ELR (cell line): Measurements from ENCODE around the gene FARS2.

Experiments
- DNase-seq: peaks from one replicate; pipeline ENCODE4 v3.0.0-alpha.2; 2015; ENCODE audit warnings: low read depth

FARS2 gene

DNA sequence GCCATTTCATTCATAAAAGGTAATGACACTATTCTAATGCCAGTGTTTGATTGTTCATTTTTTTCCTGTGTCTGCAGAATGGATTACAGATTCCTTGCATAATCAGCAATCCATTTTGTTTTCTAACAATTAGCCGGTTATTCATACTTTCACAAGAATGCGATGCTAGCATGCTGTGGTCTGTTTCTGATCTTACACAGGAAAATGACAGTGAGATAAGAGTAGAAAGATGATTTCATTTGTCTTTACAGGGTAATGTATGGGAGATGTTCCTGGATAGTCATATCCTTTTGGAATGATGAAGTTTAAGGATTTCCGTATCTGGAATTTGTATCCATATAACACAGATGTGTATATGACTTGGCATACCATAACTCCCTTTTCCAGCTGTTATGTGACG, 207.3 kb downstream of the FARS2 start:
- peak; percentile 13 for DNase-seq

DNA sequence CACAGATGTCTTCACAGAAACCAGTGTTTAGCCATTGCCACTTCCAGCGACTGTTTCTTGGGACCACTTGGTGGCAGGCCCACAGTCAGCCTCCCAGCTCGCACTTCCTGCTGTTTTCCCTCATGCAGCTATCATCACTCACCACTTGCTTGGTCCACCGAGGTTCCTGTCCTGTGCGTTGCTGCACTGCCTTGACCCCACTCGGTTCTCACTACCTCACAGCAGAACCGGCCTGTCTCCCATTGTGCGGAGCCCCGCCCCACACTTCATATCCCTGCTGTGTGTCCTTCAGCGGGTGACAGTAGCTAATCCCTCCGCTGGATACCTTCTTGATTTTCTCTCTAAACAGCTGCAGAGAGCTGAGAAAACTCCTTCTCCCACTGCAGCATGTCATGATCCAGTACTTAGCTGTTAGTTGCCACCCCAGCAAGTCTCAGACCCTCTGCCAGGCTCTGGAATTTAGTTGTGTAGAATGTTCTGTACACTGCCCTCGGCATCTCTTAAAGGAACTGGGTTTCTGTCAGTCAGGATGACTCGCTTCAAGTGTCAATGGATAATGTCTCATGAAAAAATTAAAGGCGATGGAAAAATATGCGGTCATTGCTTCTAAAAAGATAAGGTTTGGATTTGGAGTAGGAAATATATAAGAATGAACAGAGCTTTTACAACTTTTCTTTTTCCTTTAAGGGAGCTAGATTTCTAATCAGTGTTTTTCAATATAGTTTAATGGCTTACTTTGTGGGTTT, 208.0 kb downstream of the FARS2 start:
- no peak for DNase-seq

DNA sequence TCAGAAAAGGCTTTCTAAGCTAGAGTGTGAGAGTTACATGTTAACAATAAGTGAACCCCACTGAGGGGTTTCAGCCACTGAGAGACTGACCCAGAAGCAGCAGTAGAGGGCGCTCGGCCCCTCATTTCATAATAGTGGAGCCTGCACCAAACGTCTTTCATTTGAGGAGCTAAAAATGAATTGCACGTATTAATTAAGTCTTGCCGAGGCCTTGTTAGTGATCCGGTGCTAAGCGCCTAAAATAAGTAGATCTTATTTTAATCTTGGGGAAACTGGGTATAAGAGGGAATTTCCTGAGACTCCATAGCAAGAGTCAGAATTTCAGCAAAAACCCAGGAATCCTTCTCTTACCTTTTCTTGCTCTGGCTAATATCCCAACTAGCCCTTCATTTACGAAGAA, 209.7 kb downstream of the FARS2 start:
- peak; percentile 73 for DNase-seq

DNA sequence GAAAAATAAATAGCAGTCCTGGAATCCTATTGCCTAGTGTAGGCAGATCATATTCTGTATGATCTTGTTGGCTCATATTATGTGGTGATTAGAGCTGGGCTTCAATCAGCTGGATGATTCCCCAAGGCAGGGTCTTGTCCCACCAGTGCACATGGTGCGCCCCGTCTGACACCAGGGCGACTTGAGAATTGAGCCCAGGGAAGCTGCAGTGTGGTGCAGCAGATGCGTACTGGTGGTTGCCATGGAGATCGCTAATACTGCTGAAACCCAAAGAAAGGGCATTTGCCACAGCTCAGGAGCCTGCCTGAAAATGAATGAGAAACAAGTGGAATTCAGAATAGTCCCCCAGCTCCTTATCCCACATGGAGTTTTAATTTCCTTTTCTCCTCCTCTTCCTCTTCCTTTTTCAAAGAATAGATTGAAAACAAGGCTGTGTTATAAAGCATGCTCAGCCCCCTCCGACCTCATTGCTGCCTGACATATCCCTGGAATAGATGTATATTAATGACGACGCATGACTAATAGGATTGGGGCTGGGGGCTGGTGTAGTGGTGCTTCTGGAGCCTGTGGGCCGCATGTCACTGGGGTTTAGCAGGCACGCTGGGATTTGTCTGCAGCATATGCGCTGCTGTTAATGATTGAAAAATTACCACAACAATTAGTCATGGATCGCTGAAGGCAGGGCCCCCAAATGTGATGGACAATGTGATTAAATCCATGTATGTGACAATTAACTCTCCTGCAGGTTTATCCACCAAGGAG, 210.5 kb downstream of the FARS2 start:
- DNase-seq, result no peak

DNA sequence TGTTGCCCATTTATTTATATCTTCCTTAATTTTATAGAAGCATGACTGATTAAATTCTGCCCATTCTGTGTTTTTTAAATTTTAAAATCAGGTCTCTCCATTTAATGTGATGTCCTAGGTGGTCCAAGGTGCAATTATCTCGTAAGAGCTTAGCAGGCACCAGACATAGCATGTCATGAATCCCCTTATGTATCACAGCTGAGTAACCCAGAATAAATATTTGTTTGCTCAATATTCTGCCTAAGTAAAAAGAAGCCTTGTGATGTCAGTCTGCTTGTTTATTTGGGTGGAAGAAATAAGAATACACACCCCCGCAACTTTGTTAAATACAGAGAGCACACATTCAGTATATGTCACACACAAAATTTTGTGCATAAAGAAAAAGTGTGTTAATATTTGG, 211.3 kb downstream of the FARS2 start:
- no peak for DNase-seq

DNA sequence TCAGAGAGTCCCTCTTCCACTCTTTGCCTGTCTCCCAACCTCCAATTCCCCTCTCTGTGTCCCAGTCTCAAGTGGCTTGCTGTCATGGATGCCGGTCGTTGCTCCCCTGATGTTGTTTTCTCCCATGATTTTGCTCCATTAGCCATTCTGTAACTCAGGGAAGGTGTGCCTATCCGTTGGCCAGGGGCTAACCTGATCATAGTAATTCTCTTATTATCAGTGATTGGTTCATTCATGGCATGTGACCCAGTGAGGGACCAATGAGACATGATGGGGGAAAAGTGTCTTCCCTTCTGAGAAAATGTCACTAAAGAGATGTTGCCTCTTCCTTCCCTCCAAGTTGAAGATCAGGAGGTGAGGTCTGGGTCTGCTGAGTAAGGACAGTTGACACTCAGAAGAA, 214.5 kb downstream of the FARS2 start:
- DNase-seq, result no peak

DNA sequence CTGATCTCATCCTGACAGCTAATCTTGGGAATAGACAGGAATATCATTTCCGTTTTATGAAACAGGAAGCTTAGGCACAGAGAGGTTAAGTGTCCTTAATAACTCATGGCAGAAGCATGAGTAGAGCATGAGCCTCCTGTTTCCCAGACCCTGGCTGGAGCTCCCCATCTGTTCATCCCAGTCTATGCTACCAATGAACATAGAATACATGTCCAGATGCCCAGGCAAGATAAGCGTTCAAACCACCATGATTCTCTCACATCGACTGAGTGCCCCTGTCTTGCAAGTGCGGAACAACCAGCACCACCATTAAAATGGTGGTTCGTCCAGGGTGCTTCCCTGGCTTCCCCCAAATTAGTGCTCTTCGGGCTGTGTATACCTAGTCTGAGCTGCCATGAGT, 217.1 kb downstream of the FARS2 start:
- no peak for DNase-seq

DNA sequence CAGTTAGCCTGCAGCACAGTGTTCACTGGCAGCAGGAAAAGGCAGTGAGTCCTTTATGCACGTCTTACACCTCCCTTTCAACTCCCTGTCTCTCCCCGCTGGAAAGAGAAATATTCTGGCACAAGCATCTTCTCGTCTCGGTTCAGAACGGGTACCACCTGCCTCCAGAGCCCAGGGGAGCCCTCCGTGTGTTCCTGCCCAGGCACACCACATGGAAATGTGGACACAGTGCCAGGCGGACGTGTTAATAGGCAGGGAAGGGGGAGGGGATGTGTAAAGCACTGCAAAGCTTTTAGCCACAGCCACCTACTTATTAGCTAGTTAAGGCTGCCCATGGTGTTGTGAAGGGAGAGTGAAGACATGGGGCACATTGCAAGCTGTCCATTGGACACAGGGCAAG, 219.7 kb downstream of the FARS2 start:
- DNase-seq, result no peak

DNA sequence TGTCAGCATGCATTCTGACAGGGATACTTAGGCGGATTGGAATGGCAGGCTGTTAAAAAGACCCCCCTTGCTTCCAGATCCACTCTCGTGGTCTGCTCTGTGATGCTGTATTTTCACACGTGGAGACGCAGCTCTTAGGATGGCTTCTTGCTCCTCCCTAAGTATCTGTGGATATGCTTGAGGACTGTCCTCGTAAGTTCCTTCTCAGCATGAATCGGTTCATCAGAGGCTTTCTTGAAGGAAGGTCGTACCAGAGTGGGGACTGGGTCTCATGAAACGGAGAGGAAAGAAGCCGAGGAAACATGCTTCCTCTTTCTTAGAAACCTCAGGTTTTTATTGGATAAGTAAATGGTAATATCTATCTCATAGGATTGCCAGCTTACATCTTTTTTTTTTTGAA, 220.4 kb downstream of the FARS2 start:
- DNase-seq, result no peak

DNA sequence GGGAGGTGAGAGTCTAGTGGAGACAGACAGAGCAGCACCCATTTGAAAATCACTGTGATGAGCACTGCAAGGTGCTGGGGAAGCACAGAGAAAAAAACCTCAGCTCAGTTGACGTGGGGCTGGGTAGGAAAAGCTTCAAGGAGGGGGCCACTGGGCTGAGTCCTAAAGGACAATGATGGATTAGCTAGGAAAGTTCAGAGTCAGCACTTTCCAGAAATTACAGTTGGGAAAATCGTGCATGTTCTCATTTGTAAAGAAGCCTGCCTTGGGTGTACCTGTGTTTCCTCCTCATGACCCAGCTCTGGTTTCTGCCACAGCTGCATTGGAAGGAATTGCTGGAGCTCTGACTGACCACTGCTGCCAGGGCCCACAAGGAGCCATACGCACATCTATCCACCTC, 221.3 kb downstream of the FARS2 start:
- no peak for DNase-seq

DNA sequence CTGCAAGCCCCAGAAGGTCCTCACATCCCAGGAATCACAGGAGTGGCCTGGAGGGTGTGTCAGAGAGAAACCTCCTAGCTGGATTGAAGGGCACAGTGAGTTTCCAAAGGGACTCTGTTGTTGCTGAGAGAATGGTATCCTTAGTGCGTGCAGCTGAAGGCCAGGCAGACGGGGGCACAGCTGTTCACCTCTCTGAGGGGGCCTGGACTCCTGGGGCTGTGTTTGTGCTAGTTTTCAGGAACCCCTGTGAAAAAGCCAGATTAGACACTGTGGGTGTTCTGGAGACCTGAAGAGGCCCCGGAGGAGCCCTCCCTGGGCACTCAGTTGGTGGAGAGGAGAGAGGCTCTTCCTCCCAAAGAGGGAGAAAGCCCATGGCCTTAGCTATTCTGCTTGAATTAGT, 223.4 kb downstream of the FARS2 start:
- no peak for DNase-seq

DNA sequence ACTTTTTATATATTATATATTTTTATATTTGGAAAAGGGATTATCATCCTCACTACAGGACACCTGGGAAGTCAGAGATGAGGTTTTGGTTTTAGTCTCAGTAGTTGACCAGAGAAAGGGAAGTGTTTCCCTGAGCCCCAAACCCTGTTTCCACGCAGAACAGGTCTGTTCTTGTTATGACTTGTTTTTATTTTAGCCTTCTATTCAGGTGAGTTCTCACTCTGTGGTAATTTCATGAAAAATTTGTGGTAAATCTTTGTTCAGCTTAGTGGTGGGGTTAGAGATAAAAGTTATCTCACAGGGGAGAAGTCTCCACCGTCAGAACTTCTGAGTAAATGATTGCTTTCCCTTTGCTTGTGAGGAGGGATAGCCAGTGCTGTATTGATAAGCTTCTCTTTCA, 224.9 kb downstream of the FARS2 start:
- no peak for DNase-seq

DNA sequence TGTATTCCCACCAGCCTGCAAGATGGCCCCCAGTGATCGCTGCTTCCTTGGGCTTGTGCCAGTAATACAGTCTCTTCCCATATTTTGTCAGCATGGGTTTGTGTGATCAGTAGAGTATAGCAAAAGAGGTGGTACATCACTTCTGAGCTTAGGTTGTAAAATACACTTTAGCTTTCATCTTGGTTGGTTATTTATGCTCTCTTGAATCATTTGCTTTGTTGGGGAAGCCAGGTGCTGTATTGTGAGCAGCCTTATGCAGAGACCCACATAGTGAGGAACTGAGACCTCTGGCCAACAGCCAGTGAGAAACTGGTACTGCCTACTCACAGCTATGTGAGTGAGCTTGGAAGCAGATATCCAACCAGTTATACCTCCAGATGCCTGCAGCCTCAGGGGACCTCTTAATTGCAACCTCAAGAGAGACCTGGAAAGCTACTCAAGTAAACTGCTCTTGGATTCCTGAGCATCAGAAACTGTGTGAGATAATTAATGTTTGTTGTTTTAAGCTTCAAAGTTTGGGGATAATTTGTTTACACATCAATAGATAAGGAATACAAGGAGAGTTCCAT, 229.3 kb downstream of the FARS2 start:
- no peak for DNase-seq

DNA sequence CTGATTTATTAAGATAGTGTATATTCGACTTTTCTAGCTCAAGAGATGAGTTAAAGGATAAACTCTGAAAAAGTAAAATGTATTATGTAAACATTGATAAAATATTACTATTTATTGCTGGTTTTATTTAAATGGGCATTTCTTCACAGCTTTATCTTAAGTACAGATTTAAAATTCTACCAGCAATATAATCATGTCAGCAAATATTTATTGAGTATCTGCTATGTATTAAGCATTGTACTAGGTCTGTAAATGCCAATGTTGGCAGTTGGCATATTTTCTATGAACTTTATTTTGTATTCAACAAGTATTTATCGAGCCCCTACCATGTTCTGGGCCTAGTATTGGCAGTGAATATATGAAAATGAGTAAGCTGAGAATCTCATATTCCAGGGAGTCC, 231.0 kb downstream of the FARS2 start:
- DNase-seq, result no peak

DNA sequence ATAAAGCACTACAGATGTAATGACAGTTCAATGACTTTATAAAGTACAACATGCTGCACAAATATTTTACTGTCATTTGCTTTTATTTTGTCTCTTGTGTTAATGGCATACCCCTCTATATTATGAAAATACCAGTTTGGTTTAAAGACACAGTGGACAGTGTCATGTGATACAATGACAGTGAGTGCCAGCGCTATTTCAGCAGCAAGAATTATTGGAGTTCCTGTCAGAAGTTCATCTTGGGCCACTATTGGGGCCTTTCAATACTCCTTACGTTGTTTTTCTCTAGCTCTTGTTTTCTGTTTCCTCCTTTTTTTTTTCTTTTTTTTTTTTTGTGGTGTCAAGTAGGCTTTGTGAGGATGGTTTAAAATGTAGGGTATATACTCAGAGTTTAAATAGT, 232.5 kb downstream of the FARS2 start:
- DNase-seq, result no peak

DNA sequence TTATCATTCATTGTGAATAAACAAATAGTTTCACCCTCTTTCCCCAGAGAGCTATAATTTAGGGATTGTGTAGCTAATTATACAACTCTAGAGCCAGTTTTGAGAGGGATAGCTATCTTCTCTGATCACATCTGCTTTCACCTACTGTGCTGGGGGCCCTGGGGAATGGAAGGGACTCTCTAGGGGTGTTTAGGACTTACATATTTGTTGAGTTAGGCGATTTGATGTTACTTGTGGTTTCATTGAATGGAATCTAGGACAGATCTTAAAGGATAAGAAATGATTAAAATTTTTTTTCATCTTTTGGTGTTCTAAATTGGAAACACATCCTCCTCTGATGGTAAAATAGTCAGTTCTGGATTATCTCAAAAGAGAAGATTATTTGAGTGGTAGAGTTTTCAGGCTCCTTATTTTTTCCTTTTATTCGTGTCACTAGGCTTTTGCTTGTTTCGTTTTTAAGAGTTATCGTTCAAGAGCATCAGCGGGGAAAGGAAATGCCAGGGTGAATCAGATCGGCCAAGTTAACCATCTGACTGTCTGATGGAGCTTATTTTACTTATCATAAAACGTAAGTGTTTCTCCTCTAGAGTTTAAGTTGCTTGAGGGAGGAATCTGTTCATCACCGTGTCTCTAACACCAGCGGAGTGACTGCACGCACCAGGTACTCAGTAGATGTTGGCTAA, 236.7 kb downstream of the FARS2 start:
- peak; percentile 94 for DNase-seq

DNA sequence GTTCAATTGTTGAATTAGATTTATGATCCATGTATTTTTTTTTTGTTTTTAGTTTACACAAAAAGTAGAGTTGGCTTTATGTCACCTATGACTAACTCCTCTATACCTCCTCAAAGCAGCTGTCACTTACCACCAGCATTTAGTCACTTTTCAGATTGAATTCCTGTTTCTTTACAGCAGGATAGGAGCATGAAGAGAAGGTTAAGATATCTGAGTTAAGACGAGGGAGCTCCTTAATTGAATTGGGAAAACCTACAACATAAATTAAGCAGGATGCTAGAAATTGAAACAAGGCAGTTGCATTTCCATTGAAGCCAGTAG, 237.2 kb downstream of the FARS2 start:
- no peak for DNase-seq

DNA sequence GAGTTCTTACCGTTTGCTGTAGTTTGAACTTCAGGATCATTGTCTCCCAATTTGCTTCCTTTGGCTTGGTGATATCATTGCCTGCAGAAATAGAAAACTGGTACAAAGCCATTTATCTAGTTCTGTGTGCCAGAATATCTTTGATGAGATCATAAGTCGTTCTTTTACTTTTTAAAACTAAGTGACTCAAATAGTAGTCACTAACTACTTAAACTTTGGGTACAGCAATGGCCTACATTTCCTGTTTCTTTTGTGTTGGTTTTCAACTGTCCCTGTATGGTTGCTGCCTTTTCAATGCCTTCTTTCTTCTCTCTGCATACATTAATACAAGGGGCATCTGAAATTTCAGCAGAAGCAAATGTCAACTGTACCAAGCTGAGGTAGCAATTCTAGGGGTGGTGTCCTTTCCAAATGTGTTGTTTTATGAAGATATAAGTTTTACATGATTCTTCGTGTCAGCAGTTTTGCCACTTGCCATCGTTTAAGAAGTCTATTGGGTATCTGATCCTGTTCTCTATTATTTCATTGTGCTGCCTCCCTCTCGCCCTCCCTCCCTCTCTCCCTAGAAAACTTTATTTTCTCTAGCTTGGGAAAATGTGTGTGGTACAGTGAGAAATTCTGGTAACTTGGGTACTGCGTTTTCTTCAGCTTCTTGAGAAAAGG, 238.5 kb downstream of the FARS2 start:
- peak; percentile 84 for DNase-seq

DNA sequence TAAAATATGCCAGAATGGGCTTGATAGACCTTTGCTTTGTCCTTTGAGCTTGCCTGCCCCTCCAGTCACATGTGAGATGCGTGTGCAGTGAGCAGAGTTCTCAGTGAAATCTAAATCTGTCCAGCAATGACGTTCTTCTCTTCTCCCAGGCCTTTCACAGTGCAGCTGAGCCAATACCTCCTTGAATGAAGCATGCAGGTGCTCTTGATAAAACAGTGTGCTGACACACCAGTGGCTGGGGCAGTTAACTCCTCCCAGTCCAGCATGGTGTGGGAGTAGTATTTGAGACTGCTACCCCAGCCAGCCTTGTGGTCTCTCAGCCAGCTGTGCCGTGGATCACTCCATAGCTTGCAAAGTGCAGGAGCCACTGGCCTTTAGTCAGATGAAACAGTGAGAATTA, 240.5 kb downstream of the FARS2 start:
- DNase-seq, result no peak

DNA sequence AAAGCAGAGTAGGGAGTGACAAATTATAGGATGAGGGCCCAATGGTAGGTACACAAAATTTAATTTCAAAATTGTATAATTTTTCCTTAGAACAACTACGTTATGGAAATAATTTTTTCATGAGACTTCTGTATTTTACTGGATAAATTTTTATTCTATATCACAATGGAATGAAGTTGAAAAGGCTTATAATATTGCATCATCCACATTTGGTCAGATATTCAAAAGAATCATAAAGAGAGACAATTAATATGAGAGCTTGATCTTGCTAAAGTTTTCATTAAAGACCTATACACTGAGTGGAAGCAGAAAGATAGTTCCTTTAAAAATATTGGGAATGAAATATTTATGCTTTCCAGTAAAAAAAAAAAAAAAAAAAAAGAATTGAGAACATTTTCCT, 242.8 kb downstream of the FARS2 start:
- no peak for DNase-seq

DNA sequence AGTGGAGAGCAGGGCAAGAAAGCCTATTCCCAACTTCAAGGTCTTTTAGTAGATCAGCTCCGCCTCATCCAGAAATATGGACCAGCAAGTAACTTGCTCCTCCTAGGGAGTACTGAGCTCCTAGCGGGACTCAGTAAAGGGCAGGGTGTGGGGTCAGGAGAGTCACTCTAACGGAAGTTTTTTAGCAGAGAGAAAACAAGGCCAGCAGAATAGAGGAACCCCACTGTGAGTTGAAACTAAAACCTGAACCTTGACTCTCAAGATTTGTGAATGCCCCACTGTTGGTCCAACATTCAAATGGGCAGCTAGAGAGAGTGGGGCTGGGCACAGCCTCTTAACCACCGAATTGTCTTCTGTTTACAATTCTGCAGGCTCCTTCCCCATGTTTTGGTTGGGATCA, 244.8 kb downstream of the FARS2 start:
- DNase-seq, result no peak

DNA sequence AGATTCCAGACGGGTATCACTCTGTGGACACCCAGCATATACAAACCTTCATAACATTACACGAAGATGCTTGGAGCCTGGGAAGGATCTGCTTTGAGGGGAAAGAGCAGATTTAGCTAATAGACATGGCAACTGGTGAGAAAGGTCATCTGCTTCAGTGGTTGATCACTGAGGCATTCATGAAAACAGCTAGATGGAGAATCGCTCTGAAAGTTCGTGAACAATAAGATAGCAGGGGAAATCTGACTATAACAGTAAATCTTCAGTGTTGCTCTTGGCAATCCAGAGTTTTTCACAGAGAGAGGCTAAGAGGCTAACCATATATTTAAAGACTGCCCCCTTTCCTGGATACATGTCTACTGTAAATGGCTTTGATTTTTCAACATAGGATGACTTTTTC, 245.3 kb downstream of the FARS2 start:
- no peak for DNase-seq
